Prostate gland (tissue), 2 donors: Measurements from ENCODE around the gene SMIM38. TPM values are rescaled to one million over a fixed set of nuclear protein-coding genes. Genes with fewer than 3 reads are reported as not detected.

Source experiments
- DNase-seq: peaks from one replicate; pipeline ENCODE4 v3.0.0-alpha.2; 2019; ENCODE audit warnings: low spot score
- H3K27ac ChIP-seq, 2 donors: fragments of 200-600 bp; sonication (generic); 2 replicates each; pipeline ENCODE4 v1.5.1; 2017 to 2019
- H3K27me3 ChIP-seq: fragments of 200-600 bp; sonication (generic); replicated peaks from 2 replicates; pipeline ENCODE4 v1.5.1; 2019; ENCODE audit not compliant: insufficient read depth
- H3K36me3 ChIP-seq, 2 donors: fragments of 200-600 bp; sonication (generic); 1 replicate in 1 of 2; 2 replicates in 1 of 2; pipeline versions ENCODE4 v1.5.1 to v1.8.1; 2017 to 2019
- H3K4me1 ChIP-seq: fragments of 200-600 bp; sonication (generic); replicated peaks from 2 replicates; pipeline ENCODE4 v1.5.1; 2019
- H3K4me3 ChIP-seq, 2 donors: fragments of 200-600 bp; sonication (generic); 2 replicates each; pipeline ENCODE4 v1.5.1; 2017 to 2019
- H3K9me3 ChIP-seq: fragments of 200-600 bp; sonication (generic); 2 replicates; pipeline ENCODE4 v1.5.1; 2017
- POLR2A ChIP-seq: fragments of 450-650 bp; IDR thresholded peaks from one replicate; pipeline ENCODE4 v1.6.1; 2016; ENCODE audit warnings: antibody characterized with exemption, mild to moderate bottlenecking
- POLR2AphosphoS5 ChIP-seq: sonication (generic); formaldehyde crosslinking; IDR thresholded peaks from one replicate; pipeline ENCODE4 v1.6.1; 2017; ENCODE audit warnings: antibody characterized with exemption
- WGBS: methylation state at CpG from one replicate; pipeline ENCODE4 v1.1.5; 2018; 5-methylcytosine and 5-hydroxymethylcytosine counted together
- intact Hi-C: fragments of 100-400 bp; cut with DNase I; formaldehyde crosslinking; loops from one replicate; pipeline ENCODE4 v1.14.2; 2022
- total RNA-seq, 2 donors: library from RNA; depleted of rRNA; stranded (reverse); fragments of >200 nt; gene quantifications; one replicate each; pipeline ENCODE4 v1.1.0, GENCODE V29; 2016
- TF ChIP-seq, protein P1 (sequence below), 4 experiments: fragments of 200-600 bp in 2 of 4; fragments of 450-650 bp in 2 of 4; sonication (generic) in 2 of 4; IDR thresholded peaks; 1 replicate in 3 of 4; 2 replicates in 1 of 4; pipeline ENCODE4 v1.5.1; 2016 to 2019; ENCODE audit warnings: antibody characterized with exemption in 4 of 4, mild to moderate bottlenecking in 2 of 4, moderate library complexity in 2 of 4

Gene SMIM38
- total RNA-seq, 2 donors from 2014 or later = 2.8 to 3.9 TPM

DNA sequence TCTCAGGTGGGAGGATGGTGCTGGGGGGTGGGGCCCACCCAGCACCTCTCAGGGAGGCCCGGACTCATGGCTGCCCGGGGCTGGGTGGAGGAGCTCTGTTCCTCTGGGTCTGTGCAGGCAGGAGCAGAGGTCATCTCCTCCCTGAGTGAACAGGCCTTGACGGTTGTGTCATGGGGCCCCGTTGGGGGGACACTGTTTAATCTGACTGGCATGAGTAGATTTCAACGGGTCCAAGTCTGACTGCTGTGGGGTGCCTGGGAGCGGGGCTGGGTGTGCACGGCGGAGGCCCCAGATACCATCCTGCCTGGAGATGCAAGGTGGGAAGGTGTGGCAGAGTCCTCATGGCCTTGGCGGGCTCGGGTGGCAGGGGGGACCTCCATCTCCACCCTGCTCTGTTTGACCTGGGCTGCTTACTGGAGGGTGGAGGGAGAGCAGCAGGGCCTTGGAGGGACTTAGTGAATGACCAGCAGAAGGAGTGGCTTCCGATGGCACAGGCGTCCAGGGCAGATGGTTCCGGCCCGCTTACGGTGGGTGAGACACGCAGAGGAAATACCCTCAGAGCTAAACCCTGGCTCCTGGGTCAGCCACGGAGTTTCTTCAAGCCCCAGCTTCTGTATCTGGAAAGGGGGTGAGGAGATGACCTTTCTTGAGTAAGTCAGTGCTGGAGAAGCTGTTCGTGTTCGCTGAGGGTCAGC is 48.7 kb downstream of the SMIM38 start:
- no peaks in the 10 kb centered on the region for H3K36me3 ChIP-seq
- intact Hi-C loops = no loop called here
- H3K27me3 ChIP-seq = no peaks in the 10 kb centered on the region
- no peaks in the 10 kb centered on the region for H3K9me3 ChIP-seq
- H3K27ac ChIP-seq = no peak overlapping the region
- WGBS = 88% methylated on average over 19 of the region's 19 CpGs
- no peaks in the 10 kb centered on the region for H3K4me1 ChIP-seq
- no peak overlapping the region for H3K4me3 ChIP-seq
- TF ChIP-seq, protein P1, sequence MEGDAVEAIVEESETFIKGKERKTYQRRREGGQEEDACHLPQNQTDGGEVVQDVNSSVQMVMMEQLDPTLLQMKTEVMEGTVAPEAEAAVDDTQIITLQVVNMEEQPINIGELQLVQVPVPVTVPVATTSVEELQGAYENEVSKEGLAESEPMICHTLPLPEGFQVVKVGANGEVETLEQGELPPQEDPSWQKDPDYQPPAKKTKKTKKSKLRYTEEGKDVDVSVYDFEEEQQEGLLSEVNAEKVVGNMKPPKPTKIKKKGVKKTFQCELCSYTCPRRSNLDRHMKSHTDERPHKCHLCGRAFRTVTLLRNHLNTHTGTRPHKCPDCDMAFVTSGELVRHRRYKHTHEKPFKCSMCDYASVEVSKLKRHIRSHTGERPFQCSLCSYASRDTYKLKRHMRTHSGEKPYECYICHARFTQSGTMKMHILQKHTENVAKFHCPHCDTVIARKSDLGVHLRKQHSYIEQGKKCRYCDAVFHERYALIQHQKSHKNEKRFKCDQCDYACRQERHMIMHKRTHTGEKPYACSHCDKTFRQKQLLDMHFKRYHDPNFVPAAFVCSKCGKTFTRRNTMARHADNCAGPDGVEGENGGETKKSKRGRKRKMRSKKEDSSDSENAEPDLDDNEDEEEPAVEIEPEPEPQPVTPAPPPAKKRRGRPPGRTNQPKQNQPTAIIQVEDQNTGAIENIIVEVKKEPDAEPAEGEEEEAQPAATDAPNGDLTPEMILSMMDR (IDR thresholded peaks at IDR 0.05) = no peak
- TF ChIP-seq POLR2A (no peak), POLR2AphosphoS5 (no peak)
- no peak for DNase-seq

DNA sequence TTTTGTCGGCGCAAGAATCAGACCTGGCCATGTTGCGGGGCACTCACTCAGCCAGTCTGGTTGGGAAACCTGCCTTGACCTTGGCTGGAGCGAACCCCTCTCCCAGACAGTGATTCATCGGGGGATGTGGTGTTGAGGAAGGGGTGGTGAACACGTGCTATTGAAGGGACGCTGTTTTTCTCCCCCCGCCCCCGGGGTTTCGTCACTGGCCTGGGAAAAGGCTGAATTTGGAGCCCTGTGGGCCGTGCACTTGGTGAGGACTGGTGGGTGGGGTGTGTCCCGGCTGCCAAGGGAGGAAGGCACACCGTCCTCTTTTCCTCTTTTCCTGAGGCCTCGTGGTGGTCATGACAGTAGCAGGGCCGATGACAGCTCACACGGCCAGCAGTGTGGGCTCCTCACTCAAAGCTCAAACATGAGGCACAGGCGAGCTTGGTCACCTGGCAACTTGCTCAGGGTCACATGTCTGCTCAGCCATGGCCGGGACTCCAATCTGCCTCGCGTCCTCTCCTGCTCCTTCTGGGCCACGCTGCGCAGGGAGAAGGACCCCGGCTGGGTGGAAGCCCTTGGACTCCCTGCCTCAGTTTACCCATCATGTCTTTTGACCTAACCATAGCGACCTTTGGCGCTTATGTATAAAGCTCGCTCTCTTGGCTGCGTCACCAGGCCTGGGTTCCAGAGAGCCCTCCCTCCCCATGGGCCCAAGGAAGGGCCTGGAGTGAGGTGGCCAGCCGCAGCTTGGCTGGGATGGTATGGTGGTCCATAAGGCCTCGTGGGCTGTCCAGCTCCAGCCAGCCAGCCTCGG is 49.4 kb downstream of the SMIM38 start:
- no peak for DNase-seq
- WGBS = 93% methylated on average over 30 of the region's 30 CpGs
- TF ChIP-seq, protein P1 (IDR thresholded peaks at IDR 0.05) = no peak
- TF ChIP-seq POLR2A (no peak), POLR2AphosphoS5 (no peak)

More for the DNA sequence above, 49.4 kb downstream of the SMIM38 start:
- H3K27ac ChIP-seq = no peak overlapping the region
- H3K4me1 ChIP-seq = no peaks in the 10 kb centered on the region
- H3K36me3 ChIP-seq = no peaks in the 10 kb centered on the region
- no peak overlapping the region for H3K4me3 ChIP-seq
- intact Hi-C loops = no loop called here
- H3K9me3 ChIP-seq = no peaks in the 10 kb centered on the region
- no peaks in the 10 kb centered on the region for H3K27me3 ChIP-seq

Other genes starting within 250 kb of the SMIM38 start
- not detected for gene MRGPRD, start 174.9 kb upstream of the SMIM38 start, total RNA-seq
- gene MRGPRF, start 142.7 kb upstream of the SMIM38 start, total RNA-seq = 10 to 100 TPM; 20.0 to 53.3 TPM
- gene TPCN2, start 107.0 kb upstream of the SMIM38 start, total RNA-seq = 10 to 100 TPM; 17.6 to 31.0 TPM
- gene MYEOV, start 138.2 kb downstream of the SMIM38 start, total RNA-seq = 1 to 10 TPM in 1 of 2 donors, not detected in 1; 1.1 TPM